Dermis blood vessel endothelial cell (primary cell): Measurements from ENCODE around the gene TBC1D22A. TPM values are rescaled to one million over a fixed set of nuclear protein-coding genes. Genes with fewer than 3 reads are reported as not detected.
"Not testable (repeated sequence)": the region's sequence is repeated elsewhere in the genome, so short reads cannot be mapped to it uniquely, and the experiment has no call there.

Experiments used
- DNase-seq: peaks from one replicate; pipeline ENCODE4 v3.0.0; 2010
- total RNA-seq: library from RNA; depleted of rRNA; stranded (reverse); fragments of >200 nt; gene quantifications from 2 replicates; pipeline ENCODE4 v1.2.3, GENCODE V29; 2014

TBC1D22A gene
- total RNA-seq, 1 donor from 2014 or later, result 19.4 TPM

GRCh38 chr22:47161631-47162030 lies 399.2 kb downstream of the TBC1D22A start:
- DNase-seq, result no peak

GRCh38 chr22:47162865-47163264 lies 400.4 kb downstream of the TBC1D22A start:
- DNase-seq, result no peak

DNA sequence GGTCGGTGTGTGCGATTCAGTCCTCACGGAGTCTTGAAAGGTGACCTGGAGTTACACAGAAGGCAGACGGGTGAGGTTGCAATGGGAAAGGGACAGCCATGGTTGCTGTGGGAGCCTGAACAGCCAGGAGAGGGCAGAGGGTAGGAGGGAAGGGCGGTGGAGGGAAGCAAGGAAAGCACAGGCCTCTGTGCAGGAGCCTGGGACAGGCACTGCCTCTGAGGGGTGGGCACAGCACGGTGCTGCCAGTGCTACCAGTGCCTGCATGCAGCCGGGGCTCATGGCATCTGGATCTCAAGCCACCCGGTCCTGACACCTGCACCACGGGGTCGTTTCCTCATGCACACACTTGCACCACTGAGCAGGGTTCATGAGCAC lies 401.0 kb downstream of the TBC1D22A start:
- no peak for DNase-seq

- DNase-seq, result peak; percentile 38
These were observed 401.5 kb downstream of the TBC1D22A start for GRCh38 chr22:47163856-47164513.

DNA sequence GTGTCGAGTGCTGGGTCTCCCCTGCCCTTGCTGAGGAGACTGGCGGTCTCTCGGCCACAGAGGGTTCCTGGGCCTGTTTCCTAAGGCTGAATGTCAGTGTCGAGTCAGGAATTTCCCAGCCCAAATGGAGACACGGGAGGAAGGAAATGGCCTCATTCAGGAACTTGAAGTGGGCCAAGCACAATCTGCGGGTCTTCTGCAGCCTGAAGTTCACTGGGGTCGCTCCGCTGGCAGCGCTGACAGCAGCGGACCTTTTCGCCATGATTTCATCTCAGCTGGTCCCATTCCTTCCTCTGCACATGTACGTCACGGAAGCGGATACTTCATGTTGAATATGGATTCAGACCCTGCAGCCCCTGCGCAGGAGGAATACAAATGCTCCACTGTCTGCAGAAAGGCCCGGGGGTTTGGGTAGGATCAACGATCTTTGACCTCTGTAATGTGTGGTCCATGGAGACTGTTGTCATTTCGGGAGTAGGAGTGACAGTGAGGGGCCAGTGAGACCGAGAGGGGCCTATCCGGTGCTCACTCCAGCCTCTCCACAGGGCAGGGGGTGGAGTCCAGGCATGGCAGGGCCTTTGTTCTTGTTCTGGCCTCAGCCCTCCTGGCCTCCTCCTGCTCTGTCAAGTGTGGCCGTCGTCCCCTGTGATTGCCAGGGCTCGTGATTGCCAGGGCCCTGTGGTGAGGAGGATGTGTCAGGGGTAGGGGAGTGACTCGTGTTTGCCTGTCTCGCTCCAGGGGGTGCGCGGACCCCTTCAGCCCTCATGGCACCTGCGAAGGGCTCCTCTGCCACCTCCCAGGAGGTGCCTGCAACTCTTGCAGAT lies 402.3 kb downstream of the TBC1D22A start:
- peak; percentile 81 for DNase-seq

DNA sequence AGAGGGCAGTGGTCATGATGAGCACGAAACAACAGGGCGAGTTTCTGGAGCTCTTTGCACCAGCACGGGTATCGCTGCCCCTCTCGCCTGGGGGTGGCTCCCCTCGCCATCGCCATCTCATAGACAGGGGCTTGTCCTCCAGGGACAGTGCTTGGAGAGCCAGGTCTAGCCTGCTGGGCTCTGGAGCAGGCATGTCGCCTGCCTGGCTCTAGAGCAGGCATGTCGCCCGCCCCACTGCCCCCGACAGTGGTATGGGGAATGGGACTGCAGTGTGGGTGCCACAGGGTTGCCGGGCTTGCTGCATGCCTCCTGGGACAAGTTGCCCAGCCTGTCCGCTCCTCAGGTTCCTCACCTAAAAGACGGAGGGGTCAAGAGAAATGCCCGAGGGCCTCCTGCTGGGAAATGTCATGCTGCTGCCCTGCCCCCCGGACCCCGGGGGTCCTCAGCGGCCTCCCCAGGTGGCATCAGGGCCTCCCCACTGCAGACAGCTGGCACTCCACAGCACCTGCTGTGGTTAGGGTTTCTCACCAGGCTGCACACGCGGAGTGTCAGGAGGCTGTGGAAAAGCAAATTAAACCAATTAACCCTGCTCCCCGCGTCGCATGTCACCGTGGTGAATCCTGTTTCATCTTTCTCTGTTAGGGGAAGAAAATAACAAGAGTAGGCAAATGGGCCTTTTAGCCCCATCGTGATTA lies 403.0 kb downstream of the TBC1D22A start:
- DNase-seq, result no peak

DNA sequence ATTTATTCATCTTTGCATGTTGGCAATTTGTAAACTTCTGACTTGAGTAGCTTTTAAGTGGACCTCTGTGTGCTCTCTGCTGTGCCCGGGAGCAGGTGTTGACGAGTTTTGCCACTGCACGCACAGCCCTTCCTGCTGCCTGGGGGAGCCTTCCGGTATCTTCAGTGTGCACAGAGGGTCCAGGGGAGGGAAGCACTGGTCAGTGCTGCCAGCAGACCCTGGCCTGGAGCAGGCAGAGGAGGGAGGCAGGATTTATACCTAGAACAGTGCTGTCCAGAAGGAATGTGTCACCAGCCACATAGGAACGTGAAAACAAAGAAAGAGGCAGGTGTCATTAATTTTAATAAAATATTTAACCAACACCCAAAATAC lies 403.6 kb downstream of the TBC1D22A start:
- DNase-seq, result no peak

GRCh38 chr22:47166446-47167016 lies 404.1 kb downstream of the TBC1D22A start:
- no peak for DNase-seq

GRCh38 chr22:47167056-47167455 lies 404.6 kb downstream of the TBC1D22A start:
- no peak for DNase-seq

GRCh38 chr22:47167921-47168320 lies 405.5 kb downstream of the TBC1D22A start:
- not testable (repeated sequence) for DNase-seq

GRCh38 chr22:47168441-47168840 lies 406.0 kb downstream of the TBC1D22A start:
- no peak for DNase-seq

GRCh38 chr22:47168900-47169800 lies 406.7 kb downstream of the TBC1D22A start:
- DNase-seq, result peak; percentile 45

- no peak for DNase-seq
These were observed 407.3 kb downstream of the TBC1D22A start for GRCh38 chr22:47169801-47170140.

- DNase-seq, result not testable (repeated sequence)
These were observed 408.3 kb downstream of the TBC1D22A start for GRCh38 chr22:47170511-47171440.

DNA sequence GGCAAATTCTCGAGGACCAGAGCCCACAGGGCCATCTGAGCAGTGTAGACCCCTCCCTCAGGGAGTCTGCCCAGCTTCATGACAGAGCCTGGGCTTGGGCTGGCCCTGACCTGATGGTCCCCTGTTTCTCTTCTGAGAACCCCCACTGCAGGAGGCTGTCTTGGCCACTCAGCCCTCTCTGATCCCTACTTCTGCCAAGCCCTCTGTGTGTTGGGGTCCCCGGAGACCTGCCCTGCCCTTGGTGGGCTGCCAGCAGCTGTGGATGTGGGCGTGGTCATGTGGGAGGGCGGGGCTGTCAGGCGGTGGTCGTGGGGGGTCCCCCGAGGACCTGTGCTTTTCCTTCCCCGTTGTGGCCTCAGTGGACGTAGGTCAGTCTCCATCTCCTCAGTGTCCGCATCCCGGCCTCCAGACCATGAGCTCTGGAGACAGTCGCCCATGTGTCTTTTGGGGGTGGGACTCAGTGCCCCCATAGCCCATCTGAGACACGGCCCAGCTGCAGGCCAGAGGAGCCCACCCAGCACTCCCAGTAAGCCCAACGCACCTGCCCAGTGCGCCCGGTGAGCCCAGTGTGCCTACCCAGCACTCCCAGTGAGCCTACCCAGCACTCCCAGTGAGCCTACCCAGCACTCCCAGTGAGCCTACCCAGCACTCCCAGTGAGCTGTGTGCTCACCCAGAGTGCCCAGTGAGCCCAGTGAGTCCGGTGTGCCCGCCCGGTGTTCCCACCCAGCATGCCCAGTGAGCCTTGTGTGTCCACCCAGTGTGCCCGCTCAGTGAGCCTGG lies 409.2 kb downstream of the TBC1D22A start:
- DNase-seq, result no peak

GRCh38 chr22:47172771-47173534 lies 410.5 kb downstream of the TBC1D22A start:
- no peak for DNase-seq

GRCh38 chr22:47173535-47174021 lies 411.1 kb downstream of the TBC1D22A start:
- DNase-seq, result no peak

- DNase-seq, result no peak
These were observed 411.6 kb downstream of the TBC1D22A start for GRCh38 chr22:47174096-47174495.

DNA sequence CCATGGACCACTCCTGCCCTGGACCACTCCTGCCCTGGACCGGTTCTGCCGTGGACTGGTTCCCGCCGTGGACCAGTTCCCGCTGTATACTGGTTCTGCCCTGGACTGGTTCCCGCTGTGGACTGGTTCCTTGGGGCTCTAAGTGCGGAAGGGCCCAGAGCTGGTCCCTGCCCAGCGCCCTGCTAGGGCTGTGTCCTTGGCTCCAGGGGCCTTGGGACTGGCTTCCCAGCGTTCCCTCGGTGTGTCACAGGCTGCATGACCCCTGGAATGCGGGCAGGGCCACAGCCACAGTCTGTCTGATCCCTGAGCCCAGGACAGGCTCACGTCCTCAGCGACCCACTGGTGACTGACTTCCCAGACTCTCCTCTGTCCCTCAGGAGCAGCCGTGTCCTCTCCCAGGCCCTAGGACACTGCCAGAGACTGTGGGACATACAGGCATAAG lies 412.2 kb downstream of the TBC1D22A start:
- no peak for DNase-seq
